Panc1 (cell line): Measurements from ENCODE around the gene IGF2BP1.

Experiments
- TF ChIP-seq, protein P1 (sequence below): fragments of 450-650 bp; IDR thresholded peaks from 2 replicates; pipeline ENCODE4 v1.5.1; 2017; ENCODE audit warnings: mild to moderate bottlenecking
- TF ChIP-seq, protein P2 (sequence below), 2 experiments: IDR thresholded peaks; 2 replicates each; pipeline ENCODE4 v1.6.1; 2011 to 2012; ENCODE audit warnings: low read depth in 2 of 2, control low read depth in 1 of 2, low read length in 1 of 2, mild to moderate bottlenecking in 1 of 2, moderate library complexity in 1 of 2; ENCODE audit not compliant: insufficient read depth in 1 of 2

DNA sequence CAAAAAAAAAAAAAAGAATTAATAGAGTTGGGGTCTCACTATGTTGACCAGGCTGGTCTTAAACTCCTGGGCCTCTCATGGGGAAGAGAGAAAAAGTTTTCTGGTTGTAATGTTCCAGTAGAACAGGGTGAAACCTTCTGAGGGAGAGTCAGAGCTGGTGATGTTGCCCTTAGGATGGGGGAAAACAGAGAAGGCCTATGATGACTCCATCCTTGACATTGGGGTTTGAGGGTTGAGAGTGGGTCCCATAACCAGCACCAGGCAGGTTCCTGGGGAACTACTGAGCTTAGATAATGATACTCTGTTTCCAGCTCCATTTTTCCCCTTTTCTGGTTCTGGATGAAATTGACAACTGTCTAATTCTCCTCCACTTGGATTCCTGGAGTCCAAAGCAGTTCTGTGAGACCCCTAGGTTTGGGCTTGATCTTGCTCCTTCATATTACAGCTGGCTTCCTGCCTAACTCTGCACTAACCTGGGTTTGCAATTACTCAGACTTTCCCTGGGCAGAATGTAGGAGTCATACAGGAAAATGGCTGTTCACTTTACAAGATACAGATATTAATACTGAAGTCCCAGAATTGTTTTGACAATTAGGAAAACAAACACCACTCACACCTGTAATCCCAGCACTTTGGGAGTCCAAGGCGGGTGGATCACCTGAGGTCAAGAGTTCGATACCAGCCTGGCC lies 72.5 kb downstream of the IGF2BP1 start:
- TF ChIP-seq, protein P1, sequence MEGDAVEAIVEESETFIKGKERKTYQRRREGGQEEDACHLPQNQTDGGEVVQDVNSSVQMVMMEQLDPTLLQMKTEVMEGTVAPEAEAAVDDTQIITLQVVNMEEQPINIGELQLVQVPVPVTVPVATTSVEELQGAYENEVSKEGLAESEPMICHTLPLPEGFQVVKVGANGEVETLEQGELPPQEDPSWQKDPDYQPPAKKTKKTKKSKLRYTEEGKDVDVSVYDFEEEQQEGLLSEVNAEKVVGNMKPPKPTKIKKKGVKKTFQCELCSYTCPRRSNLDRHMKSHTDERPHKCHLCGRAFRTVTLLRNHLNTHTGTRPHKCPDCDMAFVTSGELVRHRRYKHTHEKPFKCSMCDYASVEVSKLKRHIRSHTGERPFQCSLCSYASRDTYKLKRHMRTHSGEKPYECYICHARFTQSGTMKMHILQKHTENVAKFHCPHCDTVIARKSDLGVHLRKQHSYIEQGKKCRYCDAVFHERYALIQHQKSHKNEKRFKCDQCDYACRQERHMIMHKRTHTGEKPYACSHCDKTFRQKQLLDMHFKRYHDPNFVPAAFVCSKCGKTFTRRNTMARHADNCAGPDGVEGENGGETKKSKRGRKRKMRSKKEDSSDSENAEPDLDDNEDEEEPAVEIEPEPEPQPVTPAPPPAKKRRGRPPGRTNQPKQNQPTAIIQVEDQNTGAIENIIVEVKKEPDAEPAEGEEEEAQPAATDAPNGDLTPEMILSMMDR, result no peak
- TF ChIP-seq, protein P2, sequence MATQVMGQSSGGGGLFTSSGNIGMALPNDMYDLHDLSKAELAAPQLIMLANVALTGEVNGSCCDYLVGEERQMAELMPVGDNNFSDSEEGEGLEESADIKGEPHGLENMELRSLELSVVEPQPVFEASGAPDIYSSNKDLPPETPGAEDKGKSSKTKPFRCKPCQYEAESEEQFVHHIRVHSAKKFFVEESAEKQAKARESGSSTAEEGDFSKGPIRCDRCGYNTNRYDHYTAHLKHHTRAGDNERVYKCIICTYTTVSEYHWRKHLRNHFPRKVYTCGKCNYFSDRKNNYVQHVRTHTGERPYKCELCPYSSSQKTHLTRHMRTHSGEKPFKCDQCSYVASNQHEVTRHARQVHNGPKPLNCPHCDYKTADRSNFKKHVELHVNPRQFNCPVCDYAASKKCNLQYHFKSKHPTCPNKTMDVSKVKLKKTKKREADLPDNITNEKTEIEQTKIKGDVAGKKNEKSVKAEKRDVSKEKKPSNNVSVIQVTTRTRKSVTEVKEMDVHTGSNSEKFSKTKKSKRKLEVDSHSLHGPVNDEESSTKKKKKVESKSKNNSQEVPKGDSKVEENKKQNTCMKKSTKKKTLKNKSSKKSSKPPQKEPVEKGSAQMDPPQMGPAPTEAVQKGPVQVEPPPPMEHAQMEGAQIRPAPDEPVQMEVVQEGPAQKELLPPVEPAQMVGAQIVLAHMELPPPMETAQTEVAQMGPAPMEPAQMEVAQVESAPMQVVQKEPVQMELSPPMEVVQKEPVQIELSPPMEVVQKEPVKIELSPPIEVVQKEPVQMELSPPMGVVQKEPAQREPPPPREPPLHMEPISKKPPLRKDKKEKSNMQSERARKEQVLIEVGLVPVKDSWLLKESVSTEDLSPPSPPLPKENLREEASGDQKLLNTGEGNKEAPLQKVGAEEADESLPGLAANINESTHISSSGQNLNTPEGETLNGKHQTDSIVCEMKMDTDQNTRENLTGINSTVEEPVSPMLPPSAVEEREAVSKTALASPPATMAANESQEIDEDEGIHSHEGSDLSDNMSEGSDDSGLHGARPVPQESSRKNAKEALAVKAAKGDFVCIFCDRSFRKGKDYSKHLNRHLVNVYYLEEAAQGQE (IDR thresholded peaks at IDR 0.05; ENCODE audit: insufficient read depth in 1 of 2, low read depth in 2 of 2, low read length in 1 of 2), result no peak
